ENCODE data around the gene RCBTB2.

Gene RCBTB2

GRCh38 chr13:48562296-48563066, 29.6 kb upstream of the RCBTB2 start:
- DNase-seq: peak; percentile 64

DNA sequence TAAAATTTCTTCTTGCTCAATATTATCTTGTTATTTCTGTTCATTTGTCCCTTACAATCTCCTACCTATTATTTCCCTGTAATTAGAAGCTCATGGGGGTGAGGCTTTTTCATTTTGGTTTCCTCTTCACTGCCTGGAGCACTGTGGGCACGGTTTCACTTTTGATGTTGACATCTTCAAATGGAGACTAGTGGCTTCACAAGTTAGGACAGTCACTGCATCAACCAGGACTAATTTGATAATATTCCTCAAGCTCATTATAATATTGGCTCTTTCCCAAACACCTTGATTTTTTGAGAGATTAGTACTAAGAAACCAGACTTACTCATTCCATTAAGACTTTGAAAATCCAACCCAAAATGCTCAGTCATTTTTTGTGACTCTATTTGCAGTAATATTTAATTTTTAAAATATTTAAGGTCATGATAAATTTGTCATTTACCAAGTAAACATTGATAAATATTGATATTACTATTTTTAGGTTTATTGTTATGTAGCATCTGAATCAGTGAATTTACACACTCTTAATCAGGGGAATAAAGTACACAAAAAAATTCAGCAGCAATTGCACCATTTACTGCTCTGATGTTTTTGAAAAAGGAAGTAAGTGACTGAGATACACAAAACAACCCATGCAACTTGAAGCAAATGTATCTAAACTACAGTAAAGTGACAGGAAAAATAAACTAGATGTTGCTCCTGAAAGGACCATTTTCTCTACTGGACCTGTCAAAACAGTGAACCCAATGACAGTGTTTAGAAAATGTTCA, 28.8 kb upstream of the RCBTB2 start:
- no peak for DNase-seq

- DNase-seq: no peak
These were observed 27.9 kb upstream of the RCBTB2 start for GRCh38 chr13:48560657-48561337.

GRCh38 chr13:48559638-48560320, 26.9 kb upstream of the RCBTB2 start:
- DNase-seq: no peak

GRCh38 chr13:48556817-48557216, 23.9 kb upstream of the RCBTB2 start:
- DNase-seq: no peak

GRCh38 chr13:48555441-48555840, 22.6 kb upstream of the RCBTB2 start:
- DNase-seq: no peak

DNA sequence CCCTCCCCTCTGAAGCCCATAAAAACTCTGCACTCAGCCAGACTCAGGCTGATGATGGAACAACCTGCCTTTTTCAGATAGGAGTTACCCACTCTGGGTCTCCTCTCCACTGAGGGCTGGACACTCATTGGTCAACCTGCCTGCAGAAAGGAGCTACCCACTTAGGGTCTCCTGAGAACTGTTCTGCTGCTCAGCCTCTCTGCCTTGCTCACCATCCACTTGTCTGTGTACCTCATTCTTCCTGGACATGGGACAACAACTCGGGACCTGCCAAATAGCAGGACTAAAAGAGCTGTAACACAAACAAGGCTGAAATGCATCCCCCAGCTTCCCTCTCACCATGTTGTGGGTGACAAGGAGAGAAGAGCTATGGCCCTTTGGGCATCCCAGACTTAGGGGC, 18.4 kb upstream of the RCBTB2 start:
- no peak for DNase-seq

DNA sequence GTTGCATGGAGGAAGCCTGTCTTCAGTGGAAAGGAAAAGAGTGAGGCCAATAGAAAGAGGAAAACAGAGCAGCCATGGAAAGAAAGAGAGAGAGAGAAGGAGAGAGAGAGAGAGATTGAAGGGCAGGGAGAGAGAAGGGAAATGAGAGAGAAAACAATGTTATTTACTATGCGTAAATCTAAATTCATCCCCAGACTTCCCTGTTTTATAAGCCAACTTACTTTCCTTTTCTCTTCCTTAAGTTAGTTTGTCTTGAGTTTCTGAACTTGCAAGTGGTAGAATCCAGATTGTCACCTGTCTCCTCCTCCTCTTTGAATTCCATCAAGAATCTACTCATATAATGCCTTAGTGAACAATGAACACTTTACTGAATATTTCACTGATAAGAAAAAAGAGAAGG, 16.8 kb upstream of the RCBTB2 start:
- no peak for DNase-seq

- no peak for DNase-seq
These were observed 14.8 kb upstream of the RCBTB2 start for GRCh38 chr13:48547663-48548092.

- DNase-seq: no peak
These were observed 12.7 kb upstream of the RCBTB2 start for GRCh38 chr13:48545608-48546007.

DNA sequence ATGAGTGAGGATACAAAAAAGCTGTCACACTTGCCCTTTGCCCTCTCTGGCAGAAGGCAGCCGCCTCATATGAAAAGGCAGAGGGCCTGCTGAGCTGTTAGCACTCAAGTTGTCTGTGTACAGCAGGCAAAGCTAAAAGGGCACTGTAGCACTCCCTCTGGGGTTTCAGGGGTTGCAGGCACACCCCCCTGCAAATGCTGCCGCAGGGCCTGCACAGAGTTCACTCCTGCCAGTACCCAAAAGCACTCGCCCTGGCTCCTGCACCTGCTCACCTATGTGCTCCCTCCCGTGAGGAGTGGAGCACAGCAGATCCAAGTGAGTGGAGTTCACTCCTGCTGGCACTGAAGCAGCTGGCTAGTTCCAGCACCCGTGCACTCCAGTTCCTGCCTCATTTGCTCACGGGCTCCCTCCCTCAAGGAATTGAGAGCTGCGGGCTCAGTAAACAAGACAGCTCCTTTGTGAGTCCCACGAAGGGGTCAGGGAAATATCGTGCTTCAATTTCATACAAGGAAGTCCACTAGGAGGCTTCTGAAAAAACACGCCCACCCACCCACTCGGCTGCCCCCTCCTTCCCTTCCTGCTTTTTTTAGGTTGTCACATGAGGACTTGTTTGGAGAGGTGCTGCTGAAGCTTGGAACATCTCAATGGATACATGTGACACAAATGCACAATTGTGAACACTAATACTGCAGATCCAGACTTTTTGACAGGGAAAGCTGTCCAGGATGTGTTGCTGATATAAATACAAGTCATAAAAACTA, 9.9 kb upstream of the RCBTB2 start:
- no peak for DNase-seq

DNA sequence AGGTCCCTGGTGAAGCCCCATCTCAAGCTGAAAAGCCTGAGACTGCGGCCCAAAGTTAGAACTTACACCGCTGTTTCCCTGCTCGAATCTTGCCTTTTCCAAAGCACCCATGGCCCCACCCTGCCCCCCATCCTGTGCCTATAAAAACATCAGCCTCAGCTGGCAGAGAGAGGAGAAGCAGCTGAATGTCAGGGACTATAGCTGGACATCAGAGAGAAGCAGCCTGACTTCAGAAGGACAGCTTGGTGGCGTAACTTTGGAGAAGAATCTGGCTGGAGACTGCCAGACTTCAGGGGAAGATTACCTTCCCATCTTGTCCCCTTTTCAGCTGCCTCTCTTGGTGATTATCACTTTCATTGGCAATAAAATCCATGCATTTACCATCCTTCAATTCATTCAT, 9.3 kb upstream of the RCBTB2 start:
- DNase-seq: no peak

DNA sequence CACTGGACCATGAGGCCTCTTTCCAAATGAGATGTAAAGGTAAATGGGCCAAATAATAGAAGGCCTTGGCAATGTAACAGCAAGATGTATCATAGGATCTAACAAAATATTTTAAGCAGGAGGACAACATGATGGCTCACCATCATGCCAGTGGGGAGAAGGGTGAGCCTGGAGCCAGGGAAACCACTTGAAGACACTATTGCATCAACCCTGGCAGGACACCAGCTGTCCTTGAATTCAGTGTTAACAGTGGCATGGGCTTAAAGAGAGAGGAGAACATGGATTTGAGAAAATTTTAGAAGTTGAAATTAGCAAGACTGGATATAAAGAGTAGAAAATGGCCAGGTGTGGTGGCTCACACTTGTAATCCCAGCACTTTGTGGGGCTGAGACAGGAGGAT, 6.7 kb upstream of the RCBTB2 start:
- DNase-seq: no peak

DNA sequence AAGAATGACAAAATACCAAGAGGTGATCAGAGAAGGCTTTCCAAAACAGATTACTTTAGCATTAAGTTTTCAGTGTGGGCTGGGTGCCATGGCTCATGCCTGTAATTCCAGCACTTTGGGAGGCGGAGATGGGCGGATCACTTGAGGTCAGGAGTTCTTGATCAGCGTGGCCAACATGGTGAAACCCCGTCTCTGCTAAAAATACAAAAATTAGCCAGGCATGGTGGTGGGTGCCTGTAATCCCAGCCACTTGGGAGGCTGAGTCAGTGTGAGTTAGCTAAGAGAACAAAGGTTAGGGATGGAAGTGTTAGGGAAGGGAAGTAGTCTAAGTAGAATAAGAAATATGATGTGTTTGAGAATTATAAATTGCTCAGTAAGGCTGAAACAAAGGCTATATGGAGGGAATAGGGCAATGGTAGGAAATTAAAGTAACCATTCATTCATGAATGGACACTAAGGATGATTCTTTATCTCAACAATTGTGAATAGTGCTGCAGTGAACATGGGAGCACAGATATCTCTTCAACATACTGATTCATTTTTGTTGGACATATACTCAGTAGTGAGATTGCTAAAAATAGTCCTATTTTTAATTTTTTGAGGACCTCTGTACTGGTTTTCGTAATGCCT, 3.9 kb upstream of the RCBTB2 start:
- DNase-seq: no peak

DNA sequence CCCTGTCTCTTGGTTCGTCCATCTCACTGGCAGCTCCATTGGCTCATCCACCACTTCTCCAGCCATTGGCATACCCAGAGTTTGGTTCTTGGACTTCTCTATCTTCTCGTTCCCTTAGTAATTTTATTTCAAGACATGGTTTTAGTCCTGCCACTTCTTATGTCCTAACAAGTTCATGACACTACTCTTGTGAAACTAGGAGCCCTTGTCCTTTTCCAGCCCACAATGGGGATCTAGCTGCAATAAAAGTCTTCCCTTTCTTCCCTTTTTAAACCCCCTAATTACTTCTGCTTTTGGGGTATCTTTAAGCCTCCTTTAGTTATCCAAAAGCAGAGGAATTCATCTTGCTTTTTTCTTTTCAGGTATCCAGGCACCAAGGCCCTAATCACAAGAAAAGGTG, 2.9 kb upstream of the RCBTB2 start:
- no peak for DNase-seq

DNA sequence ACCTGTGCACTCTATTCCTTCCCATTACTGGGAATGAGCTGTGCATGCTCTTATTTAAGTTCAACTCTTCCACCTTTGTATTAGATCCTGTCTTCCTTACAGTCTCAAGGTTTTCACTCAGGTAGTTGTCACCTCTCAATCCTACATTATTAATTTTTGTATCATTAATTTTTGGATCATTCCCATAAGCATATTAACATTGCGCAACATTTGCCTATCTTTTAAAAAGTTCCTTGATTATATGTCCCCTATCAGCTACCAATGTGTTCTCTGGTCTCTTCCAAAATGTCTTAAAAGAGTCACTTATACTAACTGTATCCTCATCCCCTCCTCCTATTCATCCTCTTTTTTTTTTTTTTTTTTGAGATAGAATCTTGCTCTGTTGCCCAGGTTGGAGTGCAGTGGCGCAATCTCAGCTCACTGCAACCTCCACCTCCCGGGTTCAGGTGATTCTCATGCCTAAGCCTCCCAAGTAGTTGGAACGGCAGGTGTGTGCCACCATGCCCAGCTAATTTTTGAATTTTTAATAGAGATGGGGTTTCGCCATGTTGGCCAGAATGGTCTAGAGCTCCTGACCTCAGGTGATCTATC, 2.1 kb upstream of the RCBTB2 start:
- no peak for DNase-seq

DNA sequence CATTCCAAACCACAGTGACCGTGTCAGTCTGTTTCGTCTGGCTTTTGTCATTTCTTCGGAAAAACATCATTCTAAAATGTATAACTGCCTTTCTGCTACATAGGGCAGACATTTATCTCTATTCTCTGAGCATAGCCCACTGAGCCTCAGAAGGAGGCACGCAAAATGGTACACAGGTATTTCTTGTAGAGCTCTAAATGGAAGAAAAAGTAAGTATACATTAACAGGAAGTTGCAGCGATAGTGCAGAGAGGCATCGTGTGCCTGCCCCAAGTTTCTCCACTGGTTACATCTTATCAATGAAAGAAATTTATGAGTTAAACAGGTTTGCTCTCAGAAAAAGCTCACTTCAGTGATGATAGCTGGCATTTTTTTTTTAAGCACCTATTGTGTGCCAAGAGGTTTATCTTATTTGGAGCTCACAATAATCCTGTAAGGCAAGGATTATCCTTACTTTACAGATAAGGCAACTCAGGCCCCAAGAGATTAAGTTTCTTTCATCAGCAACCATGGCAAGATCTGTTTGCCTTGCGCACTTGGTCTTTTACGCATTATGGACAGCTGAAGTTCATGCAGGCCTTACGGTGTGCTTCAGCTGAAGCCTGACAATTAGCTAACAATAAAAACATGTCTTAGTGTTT, 1.2 kb upstream of the RCBTB2 start:
- no peak for DNase-seq

GRCh38 chr13:48532256-48532505, 699 bp downstream of the RCBTB2 start:
- DNase-seq: no peak

DNA sequence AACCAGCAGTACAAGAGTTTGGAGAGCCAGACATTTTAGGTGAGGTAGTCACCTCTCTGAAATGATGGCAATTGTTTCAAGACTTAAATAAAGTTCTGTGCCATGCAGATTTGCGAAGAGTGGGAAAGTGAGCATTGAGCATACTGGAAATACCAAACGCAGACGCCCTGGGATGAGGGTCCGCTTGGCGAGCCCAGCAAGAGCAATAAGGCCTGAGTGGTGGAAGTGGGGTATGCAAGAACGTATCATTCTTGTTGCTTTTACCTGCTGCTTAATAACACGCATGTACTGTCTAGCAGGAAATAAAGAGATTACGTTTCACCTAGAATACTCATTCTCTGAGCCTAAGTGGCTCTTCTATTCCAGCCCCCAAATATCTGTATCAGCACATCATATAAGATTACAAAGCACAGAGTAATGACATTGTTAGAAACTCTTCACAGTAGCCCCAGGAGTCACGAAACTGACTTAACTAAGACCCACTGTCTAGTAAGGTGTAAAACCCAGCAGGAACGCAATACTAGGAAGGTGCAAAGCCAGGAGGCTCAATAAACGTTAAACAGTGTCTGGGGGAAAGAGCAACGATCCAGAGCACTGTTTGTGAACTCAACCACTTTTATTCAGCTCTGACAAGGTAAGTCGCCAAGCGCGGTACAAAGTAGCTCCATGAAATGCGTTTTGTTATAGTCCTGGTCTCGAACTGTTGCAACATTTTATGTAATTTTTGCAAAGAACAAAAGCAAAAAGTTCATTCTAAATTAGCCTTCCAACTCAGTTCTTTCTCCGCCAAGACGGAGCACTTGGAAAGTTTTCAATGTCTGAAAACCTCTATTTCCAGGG, 1.2 kb downstream of the RCBTB2 start:
- DNase-seq: no peak

DNA sequence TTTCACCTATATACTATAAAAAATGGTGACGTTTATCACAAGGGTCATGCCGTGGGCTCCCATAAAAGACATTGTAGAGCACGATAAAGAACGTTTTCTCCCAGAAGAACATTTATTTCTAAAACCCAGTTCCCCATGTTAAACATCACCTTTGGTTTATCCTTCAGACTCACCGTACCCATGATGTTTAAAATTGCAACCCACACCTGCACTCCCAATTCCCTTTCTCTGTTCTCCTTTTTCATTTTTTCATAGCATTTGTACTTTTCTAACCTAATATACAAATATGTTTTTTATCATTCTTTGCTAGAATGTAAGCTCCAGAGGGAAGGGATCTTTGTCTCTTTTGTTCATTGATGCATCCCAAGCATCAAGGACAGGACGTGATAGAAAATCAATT, 2.0 kb downstream of the RCBTB2 start:
- DNase-seq: no peak
